HTR-8/SVneo (cell line): ENCODE results near the gene SCN8A.
A peak's percentile ranks its signal among the peaks of the same experiment; 100 is the strongest.
"Not testable (repeated sequence)": the region's sequence is repeated elsewhere in the genome, so short reads cannot be mapped to it uniquely, and the experiment has no call there.

Experiments
- DNase-seq: peaks from one replicate; pipeline ENCODE4 v3.0.0; 2011; ENCODE audit warnings: low spot score, mixed read lengths; ENCODE audit not compliant: insufficient read length
- FAIRE-seq: peaks from 2 replicates; lab custom pipeline; 2011; peaks lifted over from hg19 to GRCh38; lab: Jason Lieb, UNC

Gene SCN8A

DNA sequence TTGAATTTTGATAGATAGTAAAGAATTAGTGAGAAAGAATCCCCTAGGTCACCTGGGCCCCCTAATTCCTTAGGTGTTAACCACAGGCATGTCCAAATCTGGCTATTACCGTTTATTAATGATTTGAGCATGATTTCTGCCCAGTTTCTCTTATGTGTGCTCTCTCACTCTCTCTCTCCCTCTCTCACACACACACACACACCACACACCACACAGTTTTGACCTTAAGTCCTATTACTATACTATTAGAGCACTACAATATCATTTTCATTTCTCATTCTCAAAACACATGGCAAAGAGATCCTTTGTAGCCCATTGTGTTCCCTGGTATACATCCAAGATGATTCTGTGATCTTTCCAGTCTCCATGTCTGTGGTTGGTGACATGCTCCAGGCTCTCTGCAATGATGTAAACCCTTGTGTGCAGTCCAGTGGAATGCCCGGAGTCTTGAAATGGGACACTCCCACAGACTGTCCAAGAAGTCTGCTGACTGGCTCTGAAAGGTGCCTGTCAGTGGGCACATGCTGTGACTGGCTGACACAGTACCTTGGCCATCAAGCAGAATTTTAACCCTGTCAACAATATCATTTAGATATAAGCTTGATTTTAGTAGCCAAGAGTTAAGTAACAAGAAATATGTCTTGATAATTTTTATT lies 161.3 kb downstream of the SCN8A start:
- no peak for FAIRE-seq
- DNase-seq = peak; percentile 30

DNA sequence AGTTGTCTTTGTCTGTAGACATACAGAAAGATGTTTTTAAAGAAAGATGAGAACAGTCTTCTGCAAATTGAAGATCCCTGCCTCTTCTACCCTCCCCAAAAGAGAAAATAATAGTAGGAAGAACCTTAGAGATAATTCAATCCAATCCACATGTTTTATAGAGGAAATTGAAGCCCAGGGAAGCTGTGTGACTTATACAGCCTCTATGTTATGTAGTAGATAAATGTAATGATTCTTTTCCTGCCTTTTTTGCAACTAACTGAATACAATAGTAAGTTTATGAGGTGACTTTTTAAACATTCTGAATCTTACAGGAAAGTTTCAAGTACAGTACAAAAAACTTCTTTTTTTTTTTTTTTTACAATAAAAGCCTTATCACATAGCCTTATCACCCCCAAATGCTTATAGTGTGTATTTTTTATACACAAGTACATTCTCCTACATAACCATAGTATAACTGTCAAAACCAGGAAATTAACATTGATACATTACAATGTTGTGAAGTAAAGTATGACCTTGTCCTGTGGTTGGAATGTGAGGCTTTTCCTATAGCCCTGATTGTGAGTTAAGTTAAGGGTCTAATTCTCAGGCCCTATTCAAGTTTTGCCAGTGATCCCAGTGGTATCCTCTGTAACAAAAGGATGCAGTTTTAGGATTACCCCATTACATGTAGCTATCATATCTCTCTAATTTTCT lies 163.1 kb downstream of the SCN8A start:
- FAIRE-seq (no peak), DNase-seq (no peak)

DNA sequence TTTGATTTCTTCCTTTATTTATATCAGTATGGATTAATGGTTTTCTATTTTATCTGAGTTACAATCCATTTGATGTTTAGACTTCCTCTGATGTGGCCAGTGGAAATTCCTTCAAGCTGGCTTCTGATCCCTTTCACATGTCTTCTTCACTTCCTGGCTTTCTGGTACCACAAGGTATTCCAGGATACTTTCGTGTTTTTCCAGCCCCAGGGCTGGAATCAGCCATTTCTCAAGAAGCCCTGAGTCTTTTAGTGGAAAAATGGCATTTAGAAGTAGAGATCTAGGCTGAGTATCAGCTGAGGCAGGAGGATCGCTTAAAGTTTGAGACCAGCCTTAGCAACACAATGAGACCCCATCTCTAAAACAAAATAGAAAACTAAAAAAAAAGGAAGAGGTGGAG lies 164.2 kb downstream of the SCN8A start:
- FAIRE-seq = no peak
- DNase-seq = no peak

DNA sequence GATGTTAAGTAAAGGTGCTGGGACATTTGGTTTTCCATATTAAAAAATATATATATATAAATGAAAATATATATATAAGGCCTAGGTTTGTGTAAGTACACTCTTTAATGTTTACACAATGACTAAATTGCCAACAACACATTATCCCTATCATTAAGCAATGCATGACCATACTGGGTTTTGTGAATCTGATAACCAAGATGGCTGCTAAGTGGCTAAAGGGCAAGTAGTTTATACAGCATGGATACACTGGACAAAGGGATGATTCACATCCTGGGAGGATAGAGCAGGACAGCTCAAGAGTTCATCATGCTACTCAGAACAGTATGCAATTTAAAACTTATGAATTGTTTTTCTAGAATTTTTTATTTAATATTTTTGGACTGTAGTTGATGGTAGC lies 168.1 kb downstream of the SCN8A start:
- FAIRE-seq = no peak

DNA sequence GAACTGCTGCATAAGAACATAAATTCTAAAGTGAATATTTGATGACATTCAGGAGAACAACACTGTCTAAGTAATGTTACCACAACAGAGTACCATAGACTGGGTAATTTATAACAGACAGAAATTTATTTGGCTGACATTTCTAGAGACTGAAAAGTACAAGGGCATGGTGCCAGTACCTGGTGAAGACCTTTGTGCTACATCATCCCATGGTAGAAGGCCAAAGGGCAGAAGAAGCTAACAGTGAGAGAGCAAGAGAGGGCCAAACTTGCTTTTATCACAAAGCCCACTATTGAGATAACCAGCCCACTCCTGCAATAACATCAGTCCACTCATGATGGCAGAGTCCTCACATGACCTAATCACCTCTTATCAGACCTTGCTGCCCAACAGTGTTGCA lies 168.7 kb downstream of the SCN8A start:
- DNase-seq (no peak), FAIRE-seq (no peak)

More for the DNA sequence above, 168.1 kb downstream of the SCN8A start:
- no peak for DNase-seq

DNA sequence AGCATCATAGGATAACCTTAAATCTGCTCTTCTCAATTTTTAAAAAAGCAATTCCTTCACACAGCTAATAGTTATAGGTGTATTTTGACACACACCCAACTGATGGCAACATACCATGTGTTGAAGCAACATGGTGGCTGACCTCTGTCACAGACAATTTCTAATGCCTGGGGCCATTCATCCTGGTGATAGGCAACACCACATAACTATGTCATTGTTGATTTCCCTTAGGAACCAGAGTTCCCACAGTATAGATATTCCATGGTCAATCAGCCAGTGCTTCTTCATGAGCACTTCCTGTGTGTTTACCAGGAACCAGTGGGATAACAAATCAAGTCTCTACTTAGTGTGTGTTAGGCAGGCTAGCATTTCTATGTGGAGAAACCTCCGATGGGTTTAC lies 169.2 kb downstream of the SCN8A start:
- DNase-seq (no peak), FAIRE-seq (no peak)

DNA sequence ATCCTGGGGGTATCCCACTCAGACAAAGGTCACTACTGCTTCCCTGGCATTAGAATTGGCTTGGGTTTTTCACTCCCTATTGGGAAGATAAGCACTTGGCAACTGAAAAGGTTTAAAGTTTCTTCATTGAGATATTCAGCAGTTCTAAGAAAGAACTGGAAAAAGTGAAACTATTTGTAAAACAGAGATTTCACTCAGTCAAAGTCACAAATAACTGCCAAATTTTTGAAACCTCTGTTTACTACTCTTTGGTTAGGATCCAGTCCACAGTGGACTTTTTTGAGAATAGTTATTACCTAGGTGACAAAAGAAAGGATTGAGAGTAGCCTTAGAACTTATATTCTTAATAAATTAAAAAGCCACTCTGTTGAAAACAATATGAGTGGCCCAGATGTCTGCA lies 172.7 kb downstream of the SCN8A start:
- DNase-seq = no peak
- FAIRE-seq = no peak

DNA sequence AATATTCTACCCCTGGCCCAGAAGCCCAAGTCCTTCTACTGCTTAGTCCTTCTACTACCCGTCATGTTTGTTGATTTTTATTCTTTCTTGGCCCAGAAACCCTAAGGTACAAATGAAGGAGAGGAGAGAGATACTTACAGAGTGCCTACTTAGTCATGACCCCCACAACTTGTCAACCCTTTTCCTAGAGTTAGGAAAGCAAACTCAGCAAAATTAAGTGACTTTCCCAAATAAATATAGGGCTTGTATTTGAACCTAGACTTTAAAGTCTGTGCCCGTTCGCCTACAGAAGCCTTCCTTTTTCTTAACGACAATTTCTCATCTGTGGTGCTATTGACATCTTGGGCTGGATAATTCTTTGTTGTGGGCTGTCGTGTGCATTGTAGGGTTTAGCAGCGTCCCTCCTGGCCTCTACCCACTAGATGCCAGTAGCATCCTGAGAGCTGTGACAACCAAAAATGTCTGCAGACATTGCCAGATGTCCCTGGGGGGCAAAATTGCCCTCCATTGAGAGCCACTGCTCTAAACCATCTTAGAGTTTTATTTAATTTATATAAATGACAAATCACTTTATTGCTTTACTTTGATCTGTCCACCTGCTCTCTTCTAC lies 175.1 kb downstream of the SCN8A start:
- FAIRE-seq (no peak), DNase-seq (no peak)

DNA sequence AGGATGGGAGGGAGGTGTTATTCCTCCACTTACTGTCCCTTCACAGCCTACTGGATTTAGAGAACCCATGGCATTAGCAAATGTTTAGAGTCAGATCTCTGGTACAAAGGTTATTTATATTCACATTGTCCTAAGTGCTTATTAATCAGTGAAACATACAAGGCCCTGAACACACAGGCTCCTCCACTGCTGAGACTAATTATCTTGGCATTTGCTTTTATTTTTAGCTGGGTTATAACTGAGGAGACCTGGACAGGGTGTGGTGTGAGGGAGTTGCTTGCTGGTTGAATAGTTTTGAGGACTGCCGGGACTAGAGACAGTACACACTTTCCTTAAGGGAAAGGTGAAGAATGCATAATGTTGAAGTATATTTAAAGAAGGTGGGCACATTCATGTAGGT lies 180.0 kb downstream of the SCN8A start:
- FAIRE-seq (no peak), DNase-seq (no peak)

DNA sequence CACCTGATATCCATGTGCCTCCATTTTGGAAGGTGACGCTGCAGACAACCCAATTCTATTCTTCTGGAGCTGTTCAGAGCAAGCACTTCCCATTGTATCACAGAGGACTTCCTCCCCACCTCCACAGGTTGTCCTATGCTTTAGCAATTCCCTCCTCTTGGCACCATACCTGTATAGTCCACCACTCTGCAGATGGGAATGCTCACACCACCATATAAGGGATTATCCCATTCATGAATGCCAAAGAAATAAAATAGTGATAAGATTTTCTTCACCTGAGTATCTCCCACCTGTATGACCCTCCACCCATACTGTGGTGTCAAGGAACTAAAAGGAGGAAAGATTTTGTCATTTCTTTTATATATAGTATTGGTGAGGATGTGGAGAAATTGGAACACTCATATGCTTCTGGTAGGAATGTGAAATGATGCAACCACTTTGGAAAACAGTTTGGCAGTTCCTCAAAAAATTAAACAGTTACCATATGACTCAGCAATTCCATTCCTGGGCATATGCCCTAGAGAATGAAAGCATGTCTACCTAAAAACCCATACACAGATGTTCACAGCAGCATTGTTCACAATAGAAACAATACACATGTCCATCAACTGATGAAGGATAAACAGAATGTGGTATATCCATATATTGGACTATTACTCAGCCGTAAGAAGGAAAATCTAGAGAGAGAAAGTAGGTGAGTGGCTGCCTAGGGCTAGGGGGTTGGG lies 182.3 kb downstream of the SCN8A start:
- no peak for FAIRE-seq
- peak; percentile 13 for DNase-seq

DNA sequence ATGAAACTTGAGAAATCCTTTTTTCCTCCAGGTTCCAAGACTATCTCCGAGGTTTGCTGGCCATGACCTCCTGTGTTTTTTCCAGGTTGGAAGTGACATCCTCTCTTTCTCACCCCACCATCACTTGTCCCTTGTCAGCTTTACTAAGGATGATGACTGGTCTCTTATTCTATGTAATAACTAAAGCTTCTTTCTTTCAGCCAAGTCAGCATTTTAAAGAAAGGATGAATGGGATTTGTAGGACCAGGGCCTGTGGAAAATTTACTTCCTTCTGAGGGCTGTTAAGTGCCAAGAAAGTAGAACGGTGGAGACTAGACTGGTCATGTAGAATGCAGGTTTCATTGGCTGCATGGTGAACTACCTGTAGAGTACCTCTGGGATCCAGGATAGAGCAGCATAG lies 183.9 kb downstream of the SCN8A start:
- FAIRE-seq (no peak), DNase-seq (no peak)

DNA sequence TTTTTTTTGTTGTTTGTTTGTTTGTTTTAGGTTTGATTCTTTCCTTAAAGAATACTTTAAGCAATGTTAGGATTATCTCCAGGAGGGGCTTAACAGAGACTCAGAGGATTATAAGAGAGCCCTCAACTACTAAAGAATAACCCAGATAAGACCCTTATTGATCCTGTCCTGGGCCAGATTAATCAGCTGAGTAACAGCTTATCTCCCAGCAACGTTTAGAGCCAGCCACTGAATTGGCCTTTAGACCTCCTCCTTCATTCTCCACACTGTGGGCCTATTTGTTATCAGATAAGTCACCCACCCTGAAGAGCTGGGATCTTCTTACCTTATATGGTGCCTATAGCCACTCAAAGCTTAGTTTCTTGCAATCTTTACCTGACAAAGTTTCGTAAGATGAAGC lies 186.4 kb downstream of the SCN8A start:
- DNase-seq (no peak), FAIRE-seq (no peak)

DNA sequence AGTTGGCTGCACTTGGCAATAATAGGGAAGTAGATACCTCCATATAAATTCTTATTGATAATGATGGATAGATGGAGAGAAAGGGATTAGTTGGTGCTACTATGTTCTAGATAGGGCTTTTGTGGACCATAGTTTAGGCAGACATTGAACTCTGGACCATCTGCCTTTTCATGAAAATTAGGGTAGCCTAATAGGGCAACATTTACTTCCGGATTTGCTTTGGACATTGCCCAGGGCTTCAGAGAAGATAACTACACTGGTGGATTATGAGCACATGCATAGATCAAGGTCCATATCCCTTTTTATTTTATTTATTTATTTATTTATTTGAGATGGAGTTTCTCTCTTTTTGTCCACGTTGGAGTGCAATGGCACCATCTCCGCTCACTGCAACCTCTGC lies 186.9 kb downstream of the SCN8A start:
- DNase-seq (no peak), FAIRE-seq (no peak)

DNA sequence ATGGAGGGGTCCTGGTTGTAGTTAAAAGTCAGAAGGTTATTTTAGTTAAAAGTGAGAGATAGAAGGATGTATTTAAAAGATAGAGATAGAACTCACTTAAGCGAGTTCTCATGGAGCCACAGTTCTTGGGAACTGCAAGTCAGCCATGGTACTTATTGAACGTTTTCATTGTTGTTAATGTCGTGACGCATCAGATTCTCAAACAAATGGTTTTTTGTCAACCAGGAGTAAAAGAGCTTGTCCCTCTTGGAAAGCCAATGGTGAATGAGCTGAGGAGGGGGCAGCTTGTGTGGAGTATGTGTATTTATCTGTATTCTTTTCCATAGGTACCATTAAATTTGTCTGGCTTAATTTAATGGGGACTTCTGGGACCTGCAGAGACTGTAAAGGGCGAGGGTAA lies 188.8 kb downstream of the SCN8A start:
- FAIRE-seq (no peak), DNase-seq (no peak)

DNA sequence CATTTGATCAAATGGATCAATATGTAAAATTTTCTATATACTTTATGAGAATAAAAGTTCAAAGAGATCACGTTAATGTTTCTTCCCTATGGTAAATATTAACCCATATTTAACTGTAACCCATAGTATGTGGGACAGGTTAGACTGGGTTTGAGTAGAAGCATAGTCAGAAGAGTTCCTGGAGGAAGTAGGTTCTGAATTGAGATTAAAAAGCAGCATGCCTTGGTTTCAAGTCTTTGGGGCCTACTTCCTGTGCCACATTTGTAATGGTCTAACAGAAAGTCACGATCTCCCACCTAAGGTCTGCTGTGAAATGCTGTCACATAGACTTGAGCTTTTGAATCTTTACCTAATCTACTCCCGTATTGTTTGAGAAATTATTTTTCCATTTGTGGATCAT lies 193.7 kb downstream of the SCN8A start:
- no peak for FAIRE-seq
- no peak for DNase-seq

DNA sequence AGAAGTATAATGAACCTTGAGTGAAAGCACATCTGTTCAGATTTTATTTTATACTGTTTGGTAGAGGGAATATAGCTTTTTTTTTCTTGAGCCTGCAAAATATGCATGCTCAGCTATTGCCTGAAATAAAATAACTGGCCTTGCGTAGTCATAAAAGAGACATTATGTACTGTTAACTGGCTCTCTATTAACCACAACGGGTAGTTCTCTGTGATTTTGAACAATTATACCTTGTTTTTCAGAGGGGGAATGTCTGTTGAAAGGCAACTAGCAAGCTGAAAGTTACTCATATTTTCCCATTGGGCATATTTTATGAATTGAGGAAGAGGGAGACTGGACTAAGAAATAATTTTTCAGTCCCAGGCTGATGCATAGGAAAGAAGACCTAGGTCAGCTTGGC lies 194.9 kb downstream of the SCN8A start:
- DNase-seq = no peak
- FAIRE-seq = no peak

DNA sequence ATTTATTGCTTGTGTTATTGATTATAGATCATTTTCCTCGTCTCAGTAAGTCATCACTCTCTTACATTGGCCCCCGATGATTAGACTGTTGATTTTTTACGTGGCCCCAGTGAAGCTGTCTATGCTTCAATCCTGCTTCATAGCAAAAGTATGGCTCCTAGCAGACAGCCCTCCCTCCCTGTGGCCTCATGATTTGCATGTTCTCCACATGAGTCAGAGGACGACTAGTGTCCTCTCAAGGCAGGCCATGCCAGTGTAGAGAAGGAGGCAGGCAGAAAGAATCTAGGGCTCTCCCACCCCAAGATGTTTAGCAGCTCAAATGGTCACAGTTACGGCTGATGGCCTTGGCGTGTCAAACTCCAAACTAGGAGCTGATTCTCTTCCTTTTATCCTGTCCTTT lies 197.8 kb downstream of the SCN8A start:
- DNase-seq (peak; percentile 51), FAIRE-seq (no peak)

DNA sequence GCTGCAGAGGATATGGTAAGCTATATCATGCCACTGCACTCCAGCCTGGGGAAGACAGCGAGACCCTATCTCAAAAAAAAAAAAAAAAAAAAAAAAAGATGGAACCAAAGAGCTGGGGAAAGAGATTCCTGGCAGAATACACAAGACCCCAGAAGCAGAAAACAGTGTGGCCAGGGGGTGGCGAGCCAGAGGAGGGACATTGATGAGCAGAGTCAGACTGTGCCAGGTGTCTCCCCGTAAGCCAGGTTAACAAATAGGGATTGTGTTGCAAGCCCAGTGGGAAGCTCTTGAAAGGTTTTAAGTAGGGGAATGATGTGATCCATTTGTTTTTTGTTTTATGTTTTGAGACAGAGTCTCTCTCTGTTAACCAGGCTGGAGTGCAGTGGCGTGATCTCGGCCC lies 201.4 kb downstream of the SCN8A start:
- DNase-seq = no peak

DNA sequence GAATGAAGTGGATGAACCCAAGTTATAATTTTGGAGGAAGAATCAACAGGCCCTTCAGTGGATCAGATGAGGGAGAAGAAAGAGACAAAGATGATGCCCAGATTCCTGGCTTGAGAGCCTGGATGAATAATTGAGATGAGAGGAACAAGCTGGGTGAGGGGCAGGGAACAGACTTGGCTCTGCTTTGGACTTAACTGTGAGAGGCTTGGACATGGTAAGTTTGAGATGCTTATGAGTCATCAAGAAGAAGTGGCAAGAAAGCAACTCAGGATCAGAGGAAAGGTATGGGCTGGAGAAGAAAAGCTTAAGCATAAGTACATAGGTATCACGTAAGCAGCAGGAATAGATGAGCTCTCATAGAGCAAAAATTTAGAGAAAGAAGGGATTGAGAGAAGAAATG lies 202.2 kb downstream of the SCN8A start:
- FAIRE-seq = no peak
- DNase-seq = no peak

More for the DNA sequence above, 201.4 kb downstream of the SCN8A start:
- no peak for FAIRE-seq

DNA sequence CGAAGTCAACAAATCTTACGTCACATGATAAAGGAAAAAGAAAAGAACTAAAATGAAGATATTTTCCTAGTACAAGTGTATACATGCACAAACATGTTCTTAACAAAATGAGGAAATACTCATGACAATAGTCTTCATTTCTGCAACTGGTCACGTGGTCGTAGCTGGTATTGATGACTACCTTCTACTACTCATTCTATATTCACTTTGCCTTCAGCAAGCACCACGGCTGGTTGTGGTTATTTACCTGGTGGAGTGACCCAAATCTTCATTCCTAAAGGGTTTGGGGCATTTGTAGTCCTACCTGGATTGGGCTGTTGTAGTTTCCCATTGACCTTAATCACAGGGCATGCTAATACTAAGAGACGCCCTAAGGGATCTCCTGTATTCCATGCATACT lies 206.3 kb downstream of the SCN8A start:
- FAIRE-seq (no peak), DNase-seq (no peak)

DNA sequence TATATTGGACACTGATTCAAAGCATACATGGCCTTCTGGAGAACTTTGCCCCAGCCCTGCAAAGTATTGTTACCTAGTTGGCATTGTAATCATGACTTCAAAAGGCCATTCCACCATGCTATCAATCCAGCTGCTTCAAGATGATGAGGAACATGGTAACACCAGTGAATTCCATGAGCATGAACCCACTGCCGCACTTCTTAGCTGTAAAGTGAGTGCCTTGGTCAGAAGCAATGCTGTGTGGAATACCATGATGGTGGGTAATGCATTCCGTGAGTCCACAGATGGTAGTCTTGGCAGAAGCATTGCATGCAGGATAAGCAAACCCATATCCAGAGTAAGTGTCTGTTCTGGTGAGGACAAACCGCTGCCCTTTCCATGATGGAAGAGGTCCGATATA lies 207.0 kb downstream of the SCN8A start:
- DNase-seq = not testable (repeated sequence)

More for the DNA sequence above, 207.0 kb downstream of the SCN8A start:
- not testable (repeated sequence) for FAIRE-seq
